ENCODE data around the gene FOS.

FOS gene

DNA sequence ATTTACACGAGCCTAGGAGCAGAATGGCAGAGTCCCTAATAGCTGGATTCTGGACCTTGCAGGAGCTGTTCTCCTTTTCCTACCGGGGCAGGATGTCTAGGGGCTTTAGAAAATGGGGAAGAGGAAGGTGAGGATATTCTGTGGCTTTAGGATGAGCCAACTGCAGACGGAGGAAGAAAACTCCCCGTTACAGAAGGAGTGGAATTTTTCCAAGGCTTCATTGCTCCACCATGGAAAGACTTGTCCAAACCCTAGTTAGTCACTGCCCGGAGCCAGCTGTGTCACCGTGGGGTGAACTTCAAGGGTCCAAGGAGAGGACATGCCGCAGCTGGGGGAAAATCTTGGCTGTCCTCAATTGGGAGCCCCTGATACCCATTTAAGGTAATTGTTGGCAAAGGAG is 41.6 kb downstream of the FOS start:
- H3K4me3 ChIP-seq (ENCODE audit: low read length) = no peak overlapping the region
- TF ChIP-seq, protein P1, sequence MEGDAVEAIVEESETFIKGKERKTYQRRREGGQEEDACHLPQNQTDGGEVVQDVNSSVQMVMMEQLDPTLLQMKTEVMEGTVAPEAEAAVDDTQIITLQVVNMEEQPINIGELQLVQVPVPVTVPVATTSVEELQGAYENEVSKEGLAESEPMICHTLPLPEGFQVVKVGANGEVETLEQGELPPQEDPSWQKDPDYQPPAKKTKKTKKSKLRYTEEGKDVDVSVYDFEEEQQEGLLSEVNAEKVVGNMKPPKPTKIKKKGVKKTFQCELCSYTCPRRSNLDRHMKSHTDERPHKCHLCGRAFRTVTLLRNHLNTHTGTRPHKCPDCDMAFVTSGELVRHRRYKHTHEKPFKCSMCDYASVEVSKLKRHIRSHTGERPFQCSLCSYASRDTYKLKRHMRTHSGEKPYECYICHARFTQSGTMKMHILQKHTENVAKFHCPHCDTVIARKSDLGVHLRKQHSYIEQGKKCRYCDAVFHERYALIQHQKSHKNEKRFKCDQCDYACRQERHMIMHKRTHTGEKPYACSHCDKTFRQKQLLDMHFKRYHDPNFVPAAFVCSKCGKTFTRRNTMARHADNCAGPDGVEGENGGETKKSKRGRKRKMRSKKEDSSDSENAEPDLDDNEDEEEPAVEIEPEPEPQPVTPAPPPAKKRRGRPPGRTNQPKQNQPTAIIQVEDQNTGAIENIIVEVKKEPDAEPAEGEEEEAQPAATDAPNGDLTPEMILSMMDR (conservative IDR thresholded peaks at IDR 0.05; ENCODE audit: low read length) = no peak
- DNase-seq (ENCODE audit: low read depth) = no peak

DNA sequence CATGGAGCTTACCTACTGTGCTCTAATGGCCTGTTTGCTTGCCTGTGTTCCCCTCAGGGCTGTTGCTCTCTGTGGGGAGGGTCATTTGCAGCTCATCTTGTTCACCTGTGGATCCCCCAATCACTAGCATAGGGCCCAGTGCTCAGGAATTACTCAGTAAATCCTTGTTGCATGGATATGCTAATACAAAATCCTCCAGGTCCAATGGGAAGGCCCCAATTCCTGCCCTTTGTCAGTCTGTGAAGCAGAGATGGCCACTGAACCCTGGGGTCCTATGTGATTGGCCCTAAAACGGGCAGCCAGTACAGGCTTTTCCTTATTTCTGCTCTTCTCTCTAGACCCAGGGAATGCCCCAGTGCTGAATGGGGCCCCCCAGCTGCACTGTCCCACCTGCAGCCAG is 44.1 kb downstream of the FOS start:
- no peak overlapping the region for H3K4me3 ChIP-seq (ENCODE audit: low read length)
- no peak for DNase-seq (ENCODE audit: low read depth)
- TF ChIP-seq, protein P1 (conservative IDR thresholded peaks at IDR 0.05; ENCODE audit: low read length) = no peak

DNA sequence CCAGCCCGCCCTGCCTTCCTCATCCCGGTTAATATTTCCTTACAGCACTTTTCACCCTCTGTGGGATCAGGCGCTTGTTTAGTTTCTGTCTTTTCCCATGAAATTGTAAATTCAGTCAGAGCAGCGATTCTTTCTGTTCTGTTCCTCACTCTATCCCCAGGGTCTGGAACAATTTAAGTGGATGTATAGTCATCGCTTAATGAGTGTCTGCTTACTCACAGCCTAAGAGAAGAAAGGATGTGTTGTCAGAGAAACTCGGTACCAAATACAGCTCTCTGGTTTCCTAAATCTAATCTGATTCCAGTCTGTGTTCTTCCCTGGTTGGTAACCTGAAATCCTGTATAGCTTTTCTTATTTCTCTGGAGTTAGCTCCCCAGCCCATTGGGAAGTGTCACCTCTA is 44.9 kb downstream of the FOS start:
- peak; percentile 63 for DNase-seq (ENCODE audit: low read depth)
- H3K4me3 ChIP-seq (ENCODE audit: low read length) = no peak overlapping the region
- TF ChIP-seq, protein P1 (conservative IDR thresholded peaks at IDR 0.05; ENCODE audit: low read length) = no peak

DNA sequence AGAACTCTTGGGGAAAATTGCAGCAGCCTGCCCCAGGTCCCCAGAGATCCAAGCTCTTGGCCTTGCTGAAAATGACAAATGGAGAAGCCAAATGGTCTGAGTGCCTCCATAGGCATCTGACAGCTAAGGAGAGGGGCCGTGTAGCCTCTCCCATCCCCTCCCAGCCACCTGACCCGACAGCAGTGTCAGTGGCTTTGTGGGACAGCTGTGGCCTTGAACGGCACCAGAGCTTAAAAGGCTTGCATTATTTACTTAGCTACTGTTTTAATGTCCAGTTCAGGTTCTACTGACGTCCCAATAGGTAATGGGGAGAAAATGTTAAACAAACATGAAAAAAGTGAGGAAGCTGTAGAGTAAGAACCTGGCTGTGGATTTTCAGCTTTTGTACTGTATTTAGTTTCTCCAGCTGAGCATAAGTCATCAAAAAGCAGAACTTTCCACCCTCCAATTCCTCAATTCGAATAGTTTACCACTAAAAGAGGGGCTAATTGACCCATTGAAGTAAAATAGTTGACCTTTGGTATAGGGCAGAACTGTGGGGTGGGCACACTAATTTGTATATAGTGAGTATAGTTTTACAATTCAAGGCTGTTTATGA is 50.0 kb downstream of the FOS start:
- no peak for DNase-seq (ENCODE audit: low read depth)
- H3K4me3 ChIP-seq (ENCODE audit: low read length) = no peak overlapping the region
- TF ChIP-seq, protein P1 (conservative IDR thresholded peaks at IDR 0.05; ENCODE audit: low read length) = no peak

DNA sequence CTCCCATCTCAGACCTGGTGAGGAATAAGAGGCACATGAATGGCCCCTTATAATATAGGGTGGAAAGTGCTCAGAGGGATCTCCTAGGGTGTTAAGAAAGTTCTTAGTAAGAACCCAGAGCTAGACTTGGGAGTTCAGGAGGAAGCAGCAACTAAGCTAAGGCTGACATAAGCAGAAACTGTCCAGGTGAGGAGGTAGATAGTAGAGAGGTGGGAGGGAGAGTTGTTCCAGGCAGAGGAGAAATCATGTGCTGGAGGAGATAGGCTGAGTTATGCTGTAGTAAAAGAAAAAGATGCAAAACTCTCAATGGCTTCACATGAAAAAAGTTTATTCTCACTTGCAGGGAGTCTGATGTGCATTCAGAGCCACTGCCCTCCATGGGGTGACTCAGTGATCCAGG is 50.7 kb downstream of the FOS start:
- TF ChIP-seq, protein P1 (conservative IDR thresholded peaks at IDR 0.05; ENCODE audit: low read length) = no peak
- DNase-seq (ENCODE audit: low read depth) = no peak
- no peak overlapping the region for H3K4me3 ChIP-seq (ENCODE audit: low read length)

DNA sequence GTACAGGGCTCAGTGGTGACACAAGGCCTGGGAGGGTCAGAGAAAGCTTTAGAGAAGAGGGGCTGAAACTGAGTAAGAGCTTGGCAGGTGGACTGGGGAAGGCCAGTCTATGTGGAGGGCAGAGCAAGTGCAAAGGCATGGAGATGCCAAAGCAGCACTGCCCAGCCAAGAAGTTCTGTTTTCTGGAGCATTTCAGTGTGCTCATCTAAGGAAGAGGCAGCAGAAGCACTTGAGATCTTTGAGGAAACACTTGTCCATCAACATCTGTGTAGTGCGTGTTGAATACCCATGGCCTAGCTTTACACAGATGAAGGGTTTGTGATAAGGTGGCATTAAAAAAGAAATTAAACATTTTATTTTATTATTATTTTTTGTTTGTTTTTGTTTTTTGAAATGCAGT is 52.8 kb downstream of the FOS start:
- H3K4me3 ChIP-seq (ENCODE audit: low read length) = no peak overlapping the region
- no peak for DNase-seq (ENCODE audit: low read depth)

More for the DNA sequence above, 52.8 kb downstream of the FOS start:
- TF ChIP-seq, protein P1 (conservative IDR thresholded peaks at IDR 0.05; ENCODE audit: low read length) = no peak

Measured in AG10803 (cell line).